HG03139 (cell line): ENCODE data around the gene TAF11.
"Not testable (repeated sequence)": the region's sequence is repeated elsewhere in the genome, so short reads cannot be mapped to it uniquely, and the experiment has no call there.

Source experiments
- ATAC-seq: cut with Tn5 transposase; IDR thresholded peaks from one replicate; pipeline ENCODE4 v1.9.1; 2021; ENCODE audit not compliant: unreplicated experiment

Gene TAF11, protein sequence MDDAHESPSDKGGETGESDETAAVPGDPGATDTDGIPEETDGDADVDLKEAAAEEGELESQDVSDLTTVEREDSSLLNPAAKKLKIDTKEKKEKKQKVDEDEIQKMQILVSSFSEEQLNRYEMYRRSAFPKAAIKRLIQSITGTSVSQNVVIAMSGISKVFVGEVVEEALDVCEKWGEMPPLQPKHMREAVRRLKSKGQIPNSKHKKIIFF

DNA sequence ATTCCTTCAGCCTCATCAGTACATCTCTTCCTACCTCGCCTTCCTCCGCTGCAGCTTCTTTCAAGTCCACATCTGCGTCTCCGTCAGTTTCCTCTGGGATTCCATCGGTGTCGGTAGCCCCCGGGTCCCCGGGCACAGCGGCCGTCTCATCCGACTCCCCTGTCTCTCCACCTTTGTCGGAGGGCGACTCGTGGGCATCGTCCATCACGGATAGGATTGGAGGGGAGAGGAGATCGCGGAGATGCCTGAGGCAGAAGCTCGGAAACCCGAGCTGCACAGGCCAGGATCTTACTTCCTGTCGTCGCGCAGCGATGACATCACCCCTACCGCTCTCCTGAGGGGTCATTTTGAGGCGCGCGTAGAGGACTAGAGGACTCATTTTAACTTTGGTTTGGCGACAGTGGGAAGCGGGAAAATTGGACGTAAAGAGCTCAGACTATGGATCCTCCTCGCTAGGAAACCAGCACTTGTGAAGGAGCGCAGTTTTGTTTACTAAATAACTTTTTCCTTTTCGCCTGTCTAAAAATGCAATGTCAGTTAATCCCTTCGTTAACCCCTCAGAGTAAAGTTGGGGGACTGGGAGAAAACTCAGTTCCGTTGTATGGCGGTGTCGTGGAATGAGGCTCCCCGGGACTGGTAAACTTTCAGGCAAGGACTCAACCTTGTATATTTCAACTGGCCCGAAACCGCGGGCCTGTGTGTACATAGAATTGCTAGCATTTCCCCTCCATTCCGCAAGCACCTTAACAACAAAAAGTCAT, at the start of gene TAF11:
Gene TAF11 (minus strand): TSS at position 290 of the 761 bp plus-strand sequence. CDS start 85 bp downstream, at position 205.
- ATAC-seq, result no peak

DNA sequence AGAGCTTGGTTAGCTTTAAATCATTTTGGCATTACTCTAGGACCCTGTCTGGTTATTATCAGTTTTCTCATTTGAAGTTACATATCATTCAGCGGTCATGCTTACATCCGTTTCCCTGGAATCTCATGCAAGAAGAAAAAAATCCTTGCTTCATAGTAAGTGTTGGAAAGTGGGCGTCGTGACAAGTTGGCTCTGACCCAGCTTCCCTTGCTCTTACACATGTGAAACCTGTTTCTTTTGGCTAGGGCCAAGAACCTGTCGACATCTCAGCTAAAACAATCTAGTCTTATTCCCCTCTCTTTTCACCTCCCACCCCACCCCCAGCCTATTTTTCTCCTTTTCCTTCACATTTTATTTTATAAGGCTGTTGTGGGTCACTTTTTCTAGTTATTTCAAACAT, 46.7 kb upstream of the TAF11 start:
- no peak for ATAC-seq

DNA sequence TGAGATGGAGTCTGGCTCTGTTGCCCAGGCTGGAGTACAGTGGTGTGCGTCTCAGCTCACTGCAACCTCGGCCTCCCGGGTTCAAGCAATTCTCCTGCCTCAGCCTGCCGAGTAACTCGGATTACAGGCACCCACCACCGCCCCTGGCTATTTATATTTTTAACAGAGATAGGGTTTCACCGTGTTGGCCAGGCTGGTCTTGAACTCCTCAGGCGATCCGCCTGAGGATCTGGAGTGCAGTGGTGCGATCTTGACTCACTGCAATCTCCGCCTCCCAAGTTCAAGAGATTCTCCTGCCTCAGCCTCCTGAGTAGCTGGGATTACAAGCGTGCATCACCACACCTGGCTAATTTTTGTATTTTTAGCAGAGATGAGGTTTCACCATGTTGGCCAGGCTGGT, 44.4 kb upstream of the TAF11 start:
- not testable (repeated sequence) for ATAC-seq

DNA sequence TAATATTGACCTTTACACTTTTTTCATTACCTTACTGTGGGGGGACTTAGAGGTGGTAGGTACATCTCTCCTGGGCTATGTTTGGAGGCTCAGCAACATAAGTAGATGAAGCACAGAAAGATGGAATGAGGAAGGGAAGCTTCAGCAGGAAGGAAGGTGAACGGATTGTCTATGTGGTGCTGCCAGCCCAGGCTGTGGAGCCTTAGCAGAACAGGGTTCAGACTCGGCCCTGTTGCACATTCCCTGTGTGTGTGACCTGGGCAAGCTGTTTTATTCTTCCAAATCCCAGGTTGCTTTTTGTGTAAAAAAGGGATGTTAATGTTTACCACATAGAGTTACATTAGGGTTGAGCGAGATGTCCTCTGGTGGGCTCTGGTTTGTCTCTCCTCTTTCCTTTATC, 42.4 kb upstream of the TAF11 start:
- no peak for ATAC-seq

DNA sequence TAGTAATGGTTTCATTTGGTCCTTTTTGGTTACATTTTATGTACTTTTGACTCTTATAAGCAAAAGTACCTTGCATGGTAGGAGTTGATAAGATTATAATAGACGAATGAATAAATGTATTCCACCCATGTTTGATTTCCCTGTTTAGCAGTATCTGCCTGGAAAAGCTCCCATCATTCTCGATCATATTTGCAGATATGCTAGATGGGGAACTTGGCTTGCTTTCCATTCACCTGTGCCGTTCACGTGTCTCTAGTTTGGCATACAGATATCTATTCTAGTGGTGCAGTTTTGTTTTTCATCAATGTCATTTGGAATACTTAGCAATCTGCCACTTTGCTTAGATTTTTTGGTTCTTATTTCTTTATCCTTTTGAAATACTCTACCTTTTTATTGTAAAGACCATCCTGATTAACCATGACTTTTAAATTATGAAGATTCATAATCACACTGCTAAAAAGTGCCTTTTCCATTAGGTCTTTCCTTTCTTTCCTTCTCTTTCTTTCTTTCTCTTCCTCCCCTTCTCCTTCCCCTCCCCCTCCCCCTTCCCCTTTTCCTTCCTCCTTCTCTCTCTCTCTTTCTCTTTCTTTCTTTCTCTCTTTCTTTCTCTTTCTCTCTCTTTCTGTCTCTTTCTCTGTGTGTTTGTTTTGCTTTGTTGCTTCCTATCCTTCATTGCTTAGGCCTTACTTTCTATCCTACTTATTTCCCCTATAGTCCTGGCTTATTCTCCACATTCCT, 41.6 kb upstream of the TAF11 start:
- no peak for ATAC-seq

DNA sequence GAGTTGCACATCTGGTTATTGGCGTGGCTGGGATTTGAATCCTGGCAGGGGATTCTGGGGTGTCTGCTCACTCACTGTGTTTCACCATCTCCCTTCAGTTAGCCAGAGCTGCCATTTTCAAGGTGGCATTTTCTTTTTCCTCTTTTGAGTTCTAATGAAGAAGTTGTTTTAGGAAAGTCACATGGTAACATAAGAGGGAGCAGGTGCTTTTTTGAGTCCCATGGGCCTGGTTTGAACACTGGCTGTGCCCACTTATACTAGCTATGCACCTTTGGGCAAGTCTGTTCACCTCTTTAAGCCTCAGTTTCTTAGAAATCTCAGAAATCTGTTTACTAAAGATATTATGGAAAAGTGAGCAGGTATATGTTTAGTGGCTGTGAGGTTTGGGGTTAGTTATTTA, 40.9 kb upstream of the TAF11 start:
- no peak for ATAC-seq

DNA sequence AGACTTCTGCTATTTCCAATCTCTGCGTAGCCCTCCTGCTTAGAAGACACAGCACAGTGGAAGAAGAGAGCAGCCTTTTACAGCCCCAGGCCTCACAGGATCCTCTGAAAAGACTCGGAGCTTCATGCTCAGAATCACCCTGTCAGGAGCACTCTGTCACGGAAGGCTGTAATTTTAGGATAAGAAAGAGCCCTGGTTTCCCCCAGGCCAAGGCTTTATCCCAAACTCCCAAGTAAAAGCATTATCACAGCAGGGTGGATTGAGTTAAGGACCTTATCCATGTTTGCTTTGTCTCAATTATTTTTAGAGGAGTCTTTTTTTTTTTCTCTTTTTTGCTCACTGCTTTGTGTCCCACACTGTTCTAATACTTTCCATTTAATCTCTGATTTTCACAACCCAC, 40.4 kb upstream of the TAF11 start:
- no peak for ATAC-seq

DNA sequence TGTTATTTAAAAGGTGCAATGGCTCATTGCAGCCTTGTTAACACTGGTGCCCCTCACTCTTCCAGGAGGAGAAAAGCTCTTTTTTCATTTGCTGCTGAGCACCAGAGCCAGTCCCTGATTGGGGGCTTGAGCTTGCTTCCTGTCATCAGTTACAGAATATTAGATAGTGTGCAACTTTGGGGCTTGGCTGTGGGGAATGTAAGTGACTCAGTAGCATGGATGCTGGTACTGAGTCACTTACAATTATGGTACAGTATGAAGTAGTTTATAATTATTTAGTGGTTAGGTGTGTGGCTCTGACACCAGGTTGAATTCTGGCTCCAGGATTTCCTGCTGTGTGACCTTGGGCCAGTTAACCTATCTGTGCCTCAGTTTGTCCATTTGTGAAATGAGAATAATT, 38.8 kb upstream of the TAF11 start:
- no peak for ATAC-seq

DNA sequence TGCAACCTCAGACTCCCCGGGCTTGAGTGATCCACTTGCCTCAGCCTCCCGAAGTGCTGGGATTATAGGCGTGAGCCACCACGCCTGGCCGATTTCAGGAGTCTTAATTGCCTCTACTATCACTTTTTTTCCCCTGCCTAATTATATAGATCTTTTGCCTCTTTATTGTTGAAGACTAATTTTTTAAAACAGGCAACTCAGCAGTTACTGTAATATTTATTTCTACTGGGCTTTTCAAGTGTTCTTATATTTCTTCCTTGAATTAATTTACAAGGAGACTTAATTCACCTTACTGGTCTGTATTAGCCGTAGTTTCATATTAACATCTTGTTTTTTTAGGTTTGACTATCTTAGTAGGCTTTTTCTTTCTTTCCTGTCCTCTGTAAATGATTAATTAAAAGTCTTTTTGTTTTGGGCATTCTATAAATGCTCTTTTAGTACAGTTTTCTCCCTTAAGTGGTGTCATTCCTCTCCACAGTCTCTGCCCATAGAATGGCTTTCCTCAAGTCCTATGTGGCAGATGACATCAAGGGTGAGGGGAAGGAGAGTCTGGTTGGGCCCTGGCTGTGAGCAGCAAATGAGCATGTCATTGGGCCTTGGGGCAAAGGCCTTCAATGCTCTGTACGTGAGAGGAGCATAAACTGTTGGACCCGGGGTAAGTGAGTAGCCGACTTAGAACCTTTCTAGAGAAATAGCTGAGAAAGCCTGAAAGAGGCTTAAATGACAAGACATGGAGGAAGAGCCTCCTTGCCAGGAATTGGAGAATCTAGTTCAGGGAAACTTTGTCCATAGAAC, 37.2 kb upstream of the TAF11 start:
- ATAC-seq, result no peak

DNA sequence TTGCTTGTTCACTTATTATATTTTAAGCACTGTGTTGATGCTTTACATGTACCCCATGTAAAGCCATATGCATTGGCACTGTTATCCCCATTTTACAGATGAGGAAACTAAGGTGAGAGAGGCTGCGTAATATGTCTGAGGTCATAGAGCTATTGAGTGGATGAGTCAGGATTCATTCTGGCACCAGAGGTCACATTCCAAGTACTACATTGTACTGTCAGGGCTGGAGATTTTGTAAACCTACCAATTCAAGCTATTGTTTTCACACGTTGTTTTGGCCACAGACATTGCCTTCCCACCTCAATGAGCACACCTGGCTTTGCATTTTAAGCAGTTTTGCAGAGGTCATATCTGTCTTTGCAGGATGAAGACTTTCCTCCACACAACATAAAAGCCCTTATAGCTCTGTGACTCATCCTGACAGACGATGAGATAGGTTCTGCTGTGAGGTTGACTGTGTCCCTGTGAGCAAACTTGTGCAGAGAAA, 34.4 kb upstream of the TAF11 start:
- ATAC-seq, result no peak

DNA sequence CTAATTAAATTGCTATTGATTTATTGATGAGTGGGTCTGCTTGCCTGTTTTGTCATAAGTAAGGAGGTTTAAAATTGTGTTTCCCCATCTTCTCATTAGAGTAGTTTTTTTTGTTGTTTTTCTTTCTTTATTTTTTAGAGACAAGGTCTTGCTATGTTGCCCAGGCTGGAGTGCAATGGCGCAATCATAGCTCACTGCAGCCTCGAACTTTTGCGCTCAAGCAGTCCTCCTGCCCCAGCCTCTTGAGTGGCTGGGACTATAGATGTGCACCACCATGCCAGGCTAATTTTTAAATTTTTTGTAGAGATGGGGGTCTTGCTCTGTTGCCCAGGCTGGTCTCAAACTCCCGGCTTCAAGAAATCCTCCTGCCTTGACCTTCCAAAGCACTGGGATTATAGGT, 32.3 kb upstream of the TAF11 start:
- ATAC-seq, result no peak

DNA sequence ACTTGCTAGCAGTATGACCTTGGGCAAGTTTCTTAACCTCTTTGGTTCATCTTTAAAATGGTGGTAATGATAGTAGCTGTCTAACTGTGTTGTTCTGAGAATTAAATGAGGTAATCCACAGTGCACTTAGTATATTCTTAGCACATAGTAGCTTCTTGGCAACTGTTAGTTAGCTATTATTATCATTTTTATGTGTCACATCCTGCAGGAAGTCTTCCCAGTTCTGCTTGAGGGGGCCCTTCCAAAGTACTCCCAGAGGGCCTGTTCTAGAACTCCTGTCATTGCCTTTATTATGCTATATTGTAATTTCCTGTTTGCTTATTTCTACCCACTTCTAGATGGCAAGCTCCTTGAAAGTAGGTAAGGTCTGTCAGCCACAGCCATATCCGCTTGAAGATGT, 31.8 kb upstream of the TAF11 start:
- ATAC-seq, result no peak

DNA sequence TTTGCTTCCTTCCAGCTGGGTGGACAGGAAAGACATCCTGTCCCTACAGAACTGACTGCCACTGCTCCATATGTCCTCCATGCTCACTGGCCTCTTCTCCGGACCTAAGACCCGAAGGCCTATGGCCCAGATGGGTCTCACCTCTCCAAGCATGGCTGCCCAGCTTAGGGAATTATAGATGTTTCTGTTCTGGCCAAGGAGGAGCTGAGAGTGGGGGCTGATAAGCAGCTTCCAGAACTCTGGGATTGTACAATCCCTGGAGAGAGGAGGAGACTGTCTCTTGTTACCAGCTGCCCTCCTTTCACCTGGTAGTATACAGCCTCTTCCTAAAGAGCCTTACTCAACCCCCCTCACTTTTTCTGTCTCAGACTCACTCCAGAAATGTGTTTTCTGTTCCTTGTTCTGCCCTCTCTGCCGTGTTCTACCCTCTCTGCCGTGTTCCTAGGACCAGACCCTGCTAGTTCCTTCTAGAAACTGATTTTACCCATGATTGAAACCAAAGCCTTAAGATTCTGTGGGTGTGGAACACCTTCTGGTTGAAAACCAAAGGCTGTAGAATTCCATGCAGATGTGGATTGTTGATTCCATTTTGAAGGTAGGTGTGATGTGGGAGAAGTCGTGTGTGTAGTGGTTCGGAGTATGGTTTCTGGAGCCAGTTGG, 29.9 kb upstream of the TAF11 start:
- no peak for ATAC-seq

DNA sequence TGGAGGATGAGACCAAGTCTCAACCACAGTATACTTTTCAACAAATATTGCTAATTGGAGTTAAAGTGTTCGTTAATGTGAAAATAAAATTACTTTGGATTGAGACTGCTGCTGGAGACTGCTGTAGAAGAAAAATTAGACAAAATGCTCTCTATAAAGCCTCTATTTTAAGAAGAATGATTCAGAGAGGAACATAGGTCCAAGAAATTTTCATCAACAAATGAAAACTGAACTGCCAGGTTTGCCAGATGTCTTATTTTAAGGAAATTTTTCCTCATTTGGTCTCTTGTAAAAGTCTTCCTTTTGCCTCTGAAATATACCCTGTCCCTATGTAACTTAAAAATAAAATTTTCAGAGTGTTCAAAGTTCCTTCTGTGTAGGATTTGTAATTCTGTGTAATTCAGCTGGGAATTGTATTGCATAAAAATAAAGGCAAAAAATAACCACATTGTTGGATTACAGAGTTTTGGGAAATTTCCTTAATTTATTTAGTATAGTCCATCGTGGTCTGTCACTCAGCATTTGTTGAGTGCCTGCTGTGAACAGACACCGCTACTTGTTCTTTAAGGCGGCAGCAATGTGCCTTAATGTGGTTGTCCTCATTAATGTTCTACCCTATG, 28.6 kb upstream of the TAF11 start:
- no peak for ATAC-seq

DNA sequence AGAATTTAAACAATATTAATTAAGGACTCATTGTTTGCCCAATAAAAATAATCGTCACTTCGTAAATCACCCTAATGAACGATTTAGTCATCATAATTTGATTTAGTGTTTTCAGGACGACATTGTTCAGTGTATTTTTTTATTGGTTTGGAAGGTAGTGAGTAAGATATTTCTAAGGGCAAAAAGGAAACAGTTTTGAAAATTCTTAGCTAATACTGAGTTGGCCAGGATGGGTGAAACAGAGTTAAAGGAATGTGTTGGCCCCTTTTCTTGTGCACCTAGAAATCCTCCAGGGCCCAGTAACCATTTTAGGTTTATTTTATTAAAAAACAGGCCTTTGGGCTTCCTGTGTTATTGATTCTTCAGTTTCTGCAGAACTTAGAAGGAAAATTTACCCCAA, 26.5 kb upstream of the TAF11 start:
- ATAC-seq, result no peak

DNA sequence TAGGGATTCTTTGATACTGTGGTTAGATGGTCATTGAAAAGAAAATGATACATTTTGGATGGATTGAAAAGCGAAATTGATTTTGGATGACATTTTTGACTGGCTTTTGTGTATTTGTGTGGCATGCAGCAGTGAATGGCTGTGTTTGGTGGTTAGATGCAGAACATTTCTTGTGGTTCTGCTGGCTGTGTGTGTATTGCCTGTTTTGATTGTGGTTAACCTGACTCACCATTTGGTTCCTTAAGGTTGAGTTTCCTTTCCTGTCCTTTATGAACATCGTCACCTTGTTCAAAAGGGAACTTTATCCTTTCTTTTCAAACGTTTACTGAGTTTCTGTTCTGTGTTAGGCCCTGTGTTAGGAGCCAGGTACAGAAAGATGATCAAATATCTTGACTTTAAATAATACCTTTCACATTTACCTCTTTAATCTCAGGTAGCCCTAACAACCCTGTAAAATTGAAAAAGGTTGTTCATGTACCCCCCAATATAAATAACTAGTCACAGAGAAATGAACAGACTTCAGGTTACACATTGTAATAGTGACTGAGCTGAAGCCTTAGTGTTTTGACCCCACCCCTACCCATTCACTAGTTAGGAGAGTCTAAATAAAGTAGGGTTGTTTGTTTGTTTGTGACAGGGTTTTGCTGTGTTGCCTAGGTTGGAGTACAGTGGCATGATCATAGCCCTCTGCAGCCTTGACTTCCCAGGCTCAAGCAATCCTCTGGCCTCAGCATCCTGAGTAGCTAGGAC, 25.0 kb upstream of the TAF11 start:
- no peak for ATAC-seq

DNA sequence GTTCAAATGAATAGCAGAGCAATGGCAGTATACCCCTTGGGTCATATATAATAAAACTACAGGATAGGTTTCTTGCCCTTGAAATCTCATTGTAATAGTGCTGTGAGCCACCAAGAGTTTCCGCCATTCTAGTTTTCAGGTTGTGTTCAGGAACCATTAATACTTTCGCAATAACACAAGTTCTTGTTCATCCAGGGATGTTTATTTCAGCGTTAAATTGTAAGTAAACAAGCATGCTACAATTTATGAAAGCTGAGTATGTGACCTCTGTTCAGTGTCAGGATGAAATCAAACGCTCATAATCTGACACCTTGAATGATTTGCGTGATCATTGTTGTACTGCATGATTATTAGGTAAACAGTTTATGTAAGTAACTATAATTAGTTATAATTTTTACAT, 24.0 kb upstream of the TAF11 start:
- no peak for ATAC-seq

DNA sequence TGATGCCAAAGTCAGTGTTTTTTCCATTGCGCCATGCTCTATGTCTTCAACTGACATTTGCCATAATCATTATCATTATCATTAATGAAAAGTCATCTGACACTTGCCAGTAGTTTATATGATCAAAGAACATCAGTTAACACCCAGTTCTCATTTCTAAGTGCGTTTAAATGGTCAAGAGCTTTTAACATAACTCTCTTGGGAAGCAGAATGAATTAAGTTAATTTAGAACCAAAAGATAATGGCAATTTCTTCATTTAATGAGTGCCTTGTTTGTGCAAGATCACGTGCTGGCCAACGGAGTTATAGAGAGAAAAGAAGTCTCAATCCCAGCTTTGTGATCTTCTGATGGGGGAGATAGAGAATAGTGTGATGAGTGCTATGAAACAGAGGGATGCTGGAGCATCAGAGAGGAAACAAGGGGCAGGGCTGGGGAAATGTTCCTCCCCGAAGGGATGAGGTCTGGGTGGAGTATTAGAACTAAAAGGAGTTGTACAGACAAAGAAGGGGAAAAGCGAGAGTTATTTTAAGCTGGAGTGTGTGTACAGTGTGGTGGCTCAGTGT, 21.6 kb upstream of the TAF11 start:
- ATAC-seq, result no peak

DNA sequence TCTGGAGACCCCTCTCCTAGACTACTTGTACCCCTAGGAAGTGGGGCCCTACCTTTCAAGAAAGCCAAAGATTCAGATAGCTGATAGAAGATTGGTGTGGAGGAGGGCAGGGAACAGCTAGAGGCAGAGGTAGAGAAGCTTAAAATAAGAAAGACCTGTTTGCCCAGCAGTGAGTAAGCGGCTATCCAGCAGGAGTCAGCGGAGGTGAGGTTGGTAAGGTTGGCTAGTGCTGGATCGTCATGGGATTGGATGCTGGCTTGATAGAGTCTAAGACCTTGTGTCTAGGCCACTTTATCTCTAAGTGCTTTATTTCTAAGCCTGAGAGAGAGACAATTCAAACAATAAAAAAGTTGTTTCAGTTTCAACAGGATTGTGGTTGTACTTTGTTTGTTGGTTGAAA, 20.4 kb upstream of the TAF11 start:
- ATAC-seq, result no peak
